ENCODE measurements around the gene ANKRD55. TPM values are rescaled to one million over a fixed set of nuclear protein-coding genes. Genes with fewer than 3 reads are reported as not detected.
"Not testable (repeated sequence)": the region's sequence is repeated elsewhere in the genome, so short reads cannot be mapped to it uniquely, and the experiment has no call there.

The ANKRD55 gene
- total RNA-seq, 1 donor from 2014 or later, result not detected

- H3K9me3 ChIP-seq (ENCODE audit: control insufficient read depth in 3 of 3, low read length in 3 of 3), result peaks cover 0 to 6% (median 0%) of the 10 kb centered on the region in 3 donors
- no peaks in the 10 kb centered on the region for H3K27me3 ChIP-seq (ENCODE audit: control insufficient read depth in 3 of 3, insufficient read depth in 3 of 3, low read length in 3 of 3)
- no peak overlapping the region for H3K9ac ChIP-seq (ENCODE audit: low read depth in 1 of 3, low read length in 3 of 3)
- no peak overlapping the region for H3K27ac ChIP-seq (ENCODE audit: low read depth, low read length)
- H3K4me1 ChIP-seq (ENCODE audit: control insufficient read depth in 3 of 3, insufficient read depth in 3 of 3, low read length in 3 of 3), result no peaks in the 10 kb centered on the region
- no peak overlapping the region for H3K4me3 ChIP-seq (ENCODE audit: low read length in 3 of 3)
- no peaks in the 10 kb centered on the region for H3K36me3 ChIP-seq (ENCODE audit: control insufficient read depth in 3 of 3, insufficient read depth in 3 of 3, low read length in 3 of 3)
Measured at GRCh38 chr5:56212130-56212879, 20.8 kb downstream of the ANKRD55 start.

DNA sequence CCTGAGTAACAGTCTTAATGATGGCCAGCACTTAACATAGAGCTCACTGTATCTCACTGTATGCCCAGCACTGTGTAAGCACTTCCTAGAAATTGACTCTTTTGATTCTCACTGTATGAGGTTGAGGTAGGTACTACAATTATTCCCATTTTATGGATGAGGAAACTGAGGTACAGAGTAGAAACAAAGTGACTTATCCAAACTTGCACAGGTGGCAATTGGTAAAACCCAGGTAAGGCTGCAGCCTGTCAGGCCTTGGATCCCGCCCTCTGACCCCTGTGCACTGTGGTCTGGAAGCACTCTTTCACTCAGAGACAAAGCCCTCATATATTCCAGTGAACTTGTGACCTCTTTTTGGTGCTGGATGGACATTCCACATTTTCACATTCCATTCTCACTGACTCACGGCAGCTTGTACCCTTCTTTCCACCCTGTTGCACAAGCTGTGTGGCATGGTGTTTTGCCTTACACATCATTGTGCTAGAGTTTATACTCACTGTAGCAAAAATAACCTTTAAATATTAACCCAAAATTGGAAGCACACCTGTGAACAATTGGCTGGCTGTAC, 21.7 kb downstream of the ANKRD55 start:
- no peak overlapping the region for H3K9ac ChIP-seq (ENCODE audit: low read depth in 1 of 3, low read length in 3 of 3)
- no peaks in the 10 kb centered on the region for H3K4me1 ChIP-seq (ENCODE audit: control insufficient read depth in 3 of 3, insufficient read depth in 3 of 3, low read length in 3 of 3)
- H3K36me3 ChIP-seq (ENCODE audit: control insufficient read depth in 3 of 3, insufficient read depth in 3 of 3, low read length in 3 of 3), result no peaks in the 10 kb centered on the region
- no peaks in the 10 kb centered on the region for H3K27me3 ChIP-seq (ENCODE audit: control insufficient read depth in 3 of 3, insufficient read depth in 3 of 3, low read length in 3 of 3)
- H3K9me3 ChIP-seq (ENCODE audit: control insufficient read depth in 3 of 3, low read length in 3 of 3), result no peaks in the 10 kb centered on the region
- no peak overlapping the region for H3K4me3 ChIP-seq (ENCODE audit: low read length in 3 of 3)
- H3K27ac ChIP-seq (ENCODE audit: low read depth, low read length), result no peak overlapping the region

DNA sequence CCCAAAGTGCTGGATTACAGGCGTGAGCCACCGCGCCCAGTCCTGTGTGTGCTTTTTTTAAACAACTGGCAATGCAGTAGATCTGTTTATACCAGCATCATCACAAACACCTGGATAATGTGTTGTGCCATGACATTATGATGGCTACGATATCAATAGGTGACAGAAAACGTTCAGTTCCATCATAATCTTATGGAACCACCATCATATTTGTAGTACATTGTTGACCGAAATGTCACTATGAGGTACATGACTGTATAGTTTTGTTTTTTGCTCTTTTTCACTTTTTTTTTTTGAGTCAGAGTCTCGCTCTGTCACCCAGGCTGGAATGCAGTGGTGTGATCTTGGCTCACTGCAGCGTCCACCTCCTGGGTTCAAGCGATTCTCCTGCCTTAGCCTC, 24.4 kb downstream of the ANKRD55 start:
- no peaks in the 10 kb centered on the region for H3K36me3 ChIP-seq (ENCODE audit: control insufficient read depth in 3 of 3, insufficient read depth in 3 of 3, low read length in 3 of 3)
- H3K4me3 ChIP-seq (ENCODE audit: low read length in 3 of 3), result no peak overlapping the region
- H3K9me3 ChIP-seq (ENCODE audit: control insufficient read depth in 3 of 3, low read length in 3 of 3), result no peaks in the 10 kb centered on the region
- no peak overlapping the region for H3K27ac ChIP-seq (ENCODE audit: low read depth, low read length)
- no peaks in the 10 kb centered on the region for H3K27me3 ChIP-seq (ENCODE audit: control insufficient read depth in 3 of 3, insufficient read depth in 3 of 3, low read length in 3 of 3)
- H3K9ac ChIP-seq (ENCODE audit: low read depth in 1 of 3, low read length in 3 of 3), result no peak overlapping the region
- H3K4me1 ChIP-seq (ENCODE audit: control insufficient read depth in 3 of 3, insufficient read depth in 3 of 3, low read length in 3 of 3), result no peaks in the 10 kb centered on the region

- no peak overlapping the region for H3K4me3 ChIP-seq (ENCODE audit: low read length in 3 of 3)
- H3K36me3 ChIP-seq (ENCODE audit: control insufficient read depth in 3 of 3, insufficient read depth in 3 of 3, low read length in 3 of 3), result no peaks in the 10 kb centered on the region
- no peaks in the 10 kb centered on the region for H3K9me3 ChIP-seq (ENCODE audit: control insufficient read depth in 3 of 3, low read length in 3 of 3)
- no peaks in the 10 kb centered on the region for H3K4me1 ChIP-seq (ENCODE audit: control insufficient read depth in 3 of 3, insufficient read depth in 3 of 3, low read length in 3 of 3)
- H3K9ac ChIP-seq (ENCODE audit: low read depth in 1 of 3, low read length in 3 of 3), result no peak overlapping the region
- no peaks in the 10 kb centered on the region for H3K27me3 ChIP-seq (ENCODE audit: control insufficient read depth in 3 of 3, insufficient read depth in 3 of 3, low read length in 3 of 3)
- H3K27ac ChIP-seq (ENCODE audit: low read depth, low read length), result no peak overlapping the region
Measured at GRCh38 chr5:56207537-56207936, 25.6 kb downstream of the ANKRD55 start.

DNA sequence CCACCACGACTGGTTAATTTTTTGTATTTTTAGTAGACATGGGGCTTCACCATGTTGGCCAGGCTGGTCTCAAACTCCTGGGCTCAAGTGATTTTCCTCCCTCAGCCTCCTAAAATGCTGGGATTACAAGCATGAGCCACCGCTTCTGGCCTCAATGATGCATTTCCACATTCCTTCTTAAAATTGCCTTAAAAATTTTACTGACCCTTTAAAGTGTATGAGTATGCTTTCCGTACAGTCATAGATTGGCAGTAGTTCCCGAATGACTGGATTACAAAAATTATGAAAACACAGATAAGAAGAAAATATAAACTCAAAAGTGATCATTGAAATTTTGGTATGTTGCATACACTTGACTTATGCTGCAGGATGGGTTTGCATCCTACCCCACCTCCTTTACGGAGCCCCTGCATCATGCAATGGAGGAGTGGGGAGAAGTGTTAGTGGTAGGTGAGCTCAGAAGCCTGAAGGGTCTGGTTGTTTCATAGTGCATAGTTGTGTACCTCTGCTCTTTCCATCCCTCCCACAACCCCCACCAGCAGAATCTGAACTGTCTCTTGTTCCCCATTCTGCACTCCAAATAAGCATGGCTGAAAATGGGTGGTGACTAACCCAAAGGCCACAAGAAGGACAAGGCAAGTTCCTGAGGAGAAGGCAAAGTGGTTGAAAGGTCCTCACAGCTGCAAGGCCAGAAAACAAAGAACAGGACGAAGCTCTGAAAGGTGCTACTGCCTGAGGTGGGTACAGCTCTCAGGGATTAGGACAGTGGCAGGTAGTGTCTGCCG, 26.8 kb downstream of the ANKRD55 start:
- Histone ChIP-seq H3K4me1 (ENCODE audit: control insufficient read depth in 3 of 3, insufficient read depth in 3 of 3, low read length in 3 of 3) (no peaks in the 10 kb centered on the region), H3K36me3 (ENCODE audit: control insufficient read depth in 3 of 3, insufficient read depth in 3 of 3, low read length in 3 of 3) (no peaks in the 10 kb centered on the region), H3K27me3 (ENCODE audit: control insufficient read depth in 3 of 3, insufficient read depth in 3 of 3, low read length in 3 of 3) (no peaks in the 10 kb centered on the region), H3K9ac (ENCODE audit: low read depth in 1 of 3, low read length in 3 of 3) (no peak overlapping the region), H3K4me3 (ENCODE audit: low read length in 3 of 3) (no peak overlapping the region), H3K9me3 (ENCODE audit: control insufficient read depth in 3 of 3, low read length in 3 of 3) (no peaks in the 10 kb centered on the region), H3K27ac (ENCODE audit: low read depth, low read length) (no peak overlapping the region)

- H3K27ac ChIP-seq (ENCODE audit: low read depth, low read length); H3K4me3 ChIP-seq (ENCODE audit: low read length in 3 of 3); H3K27me3 ChIP-seq (ENCODE audit: control insufficient read depth in 3 of 3, insufficient read depth in 3 of 3, low read length in 3 of 3); H3K36me3 ChIP-seq (ENCODE audit: control insufficient read depth in 3 of 3, insufficient read depth in 3 of 3, low read length in 3 of 3); H3K9ac ChIP-seq (ENCODE audit: low read depth in 1 of 3, low read length in 3 of 3); H3K4me1 ChIP-seq (ENCODE audit: control insufficient read depth in 3 of 3, insufficient read depth in 3 of 3, low read length in 3 of 3); H3K9me3 ChIP-seq (ENCODE audit: control insufficient read depth in 3 of 3, low read length in 3 of 3): not testable (repeated sequence)
Measured at GRCh38 chr5:56203936-56204335, 29.2 kb downstream of the ANKRD55 start.

DNA sequence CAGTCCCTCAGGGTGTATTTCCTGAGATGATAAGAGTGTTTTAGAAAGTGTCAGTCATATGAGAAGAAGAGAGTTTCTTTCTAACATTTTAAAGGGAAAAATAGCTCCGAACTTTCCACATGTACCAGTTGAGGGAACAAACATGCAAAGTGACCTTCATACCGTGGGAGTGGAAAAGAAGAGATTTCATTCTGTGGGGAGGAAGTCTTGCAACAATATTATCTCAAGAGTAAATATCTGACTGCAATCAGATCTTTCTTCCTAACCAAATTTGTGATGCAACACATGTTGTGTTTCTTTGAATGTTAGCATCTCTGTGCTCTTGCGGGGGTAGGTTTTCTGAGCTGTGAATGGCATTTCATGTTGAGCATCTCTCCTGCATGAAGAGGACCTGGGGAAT, 30.6 kb downstream of the ANKRD55 start:
- H3K4me1 ChIP-seq (ENCODE audit: control insufficient read depth in 3 of 3, insufficient read depth in 3 of 3, low read length in 3 of 3), result no peaks in the 10 kb centered on the region
- H3K36me3 ChIP-seq (ENCODE audit: control insufficient read depth in 3 of 3, insufficient read depth in 3 of 3, low read length in 3 of 3), result no peaks in the 10 kb centered on the region
- no peaks in the 10 kb centered on the region for H3K27me3 ChIP-seq (ENCODE audit: control insufficient read depth in 3 of 3, insufficient read depth in 3 of 3, low read length in 3 of 3)
- H3K9me3 ChIP-seq (ENCODE audit: control insufficient read depth in 3 of 3, low read length in 3 of 3), result no peaks in the 10 kb centered on the region
- no peak overlapping the region for H3K27ac ChIP-seq (ENCODE audit: low read depth, low read length)
- H3K9ac ChIP-seq (ENCODE audit: low read depth in 1 of 3, low read length in 3 of 3), result no peak overlapping the region
- no peak overlapping the region for H3K4me3 ChIP-seq (ENCODE audit: low read length in 3 of 3)

- H3K27ac ChIP-seq (ENCODE audit: low read depth, low read length); H3K9me3 ChIP-seq (ENCODE audit: control insufficient read depth in 3 of 3, low read length in 3 of 3); H3K4me3 ChIP-seq (ENCODE audit: low read length in 3 of 3); H3K36me3 ChIP-seq (ENCODE audit: control insufficient read depth in 3 of 3, insufficient read depth in 3 of 3, low read length in 3 of 3); H3K4me1 ChIP-seq (ENCODE audit: control insufficient read depth in 3 of 3, insufficient read depth in 3 of 3, low read length in 3 of 3); H3K27me3 ChIP-seq (ENCODE audit: control insufficient read depth in 3 of 3, insufficient read depth in 3 of 3, low read length in 3 of 3); H3K9ac ChIP-seq (ENCODE audit: low read depth in 1 of 3, low read length in 3 of 3): not testable (repeated sequence)
Measured at GRCh38 chr5:56201762-56202261, 31.3 kb downstream of the ANKRD55 start.

DNA sequence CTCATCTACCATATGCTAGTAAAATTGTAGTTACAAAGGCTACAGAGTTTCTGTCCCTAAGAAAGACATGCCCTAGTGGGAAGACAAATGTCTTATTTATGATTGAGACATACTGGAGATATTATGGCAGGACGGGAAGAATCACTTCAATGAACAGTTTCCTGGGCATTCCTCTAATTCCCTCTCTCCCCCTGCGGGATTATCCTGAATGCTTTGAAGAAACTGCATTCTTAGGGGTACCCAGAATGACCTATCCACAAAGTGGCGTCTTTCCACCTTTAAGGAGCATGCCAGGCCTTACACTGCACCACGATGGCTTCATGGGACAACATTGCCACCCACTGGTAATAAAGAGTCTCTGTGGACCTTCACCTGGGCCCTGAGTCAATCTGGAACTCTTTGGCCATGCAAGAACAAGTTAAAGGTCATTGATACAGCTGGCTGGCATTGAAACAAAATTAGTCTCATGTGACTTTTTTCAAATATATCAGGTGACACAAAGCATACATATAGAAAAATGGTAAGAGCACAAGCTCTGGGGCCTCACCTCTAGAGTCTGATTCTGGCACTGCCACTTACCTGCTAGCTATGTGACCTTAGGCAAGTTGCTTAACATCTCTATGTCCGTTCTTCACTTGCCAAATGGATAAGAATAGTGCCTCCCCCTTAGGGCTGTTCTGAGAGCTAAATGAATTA, 32.0 kb downstream of the ANKRD55 start:
- no peaks in the 10 kb centered on the region for H3K4me1 ChIP-seq (ENCODE audit: control insufficient read depth in 3 of 3, insufficient read depth in 3 of 3, low read length in 3 of 3)
- H3K36me3 ChIP-seq (ENCODE audit: control insufficient read depth in 3 of 3, insufficient read depth in 3 of 3, low read length in 3 of 3), result no peaks in the 10 kb centered on the region
- H3K9ac ChIP-seq (ENCODE audit: low read depth in 1 of 3, low read length in 3 of 3), result no peak overlapping the region
- H3K27ac ChIP-seq (ENCODE audit: low read depth, low read length), result no peak overlapping the region
- no peaks in the 10 kb centered on the region for H3K9me3 ChIP-seq (ENCODE audit: control insufficient read depth in 3 of 3, low read length in 3 of 3)
- no peaks in the 10 kb centered on the region for H3K27me3 ChIP-seq (ENCODE audit: control insufficient read depth in 3 of 3, insufficient read depth in 3 of 3, low read length in 3 of 3)
- H3K4me3 ChIP-seq (ENCODE audit: low read length in 3 of 3), result no peak overlapping the region
